Activated naive CD4-positive, alpha-beta T cell treated with anti-CD3 and anti-CD28 coated beads, Interleukin-2, amount 50 U/mL, for 72 hours (primary cell): ENCODE results near the gene PLAAT2. TPM values are rescaled to one million over a fixed set of nuclear protein-coding genes. Genes with fewer than 3 reads are reported as not detected.

ENCODE experiments used
- ATAC-seq, 2 donors: fragments of 150-1000 bp; cut with Tn5 transposase; 2 replicates each; pipeline ENCODE4 v1.10.0; 2021; ENCODE audit warnings: mild to moderate bottlenecking in 2 of 2, moderate library complexity in 2 of 2
- DNase-seq, 2 donors: peaks; one replicate each; pipeline ENCODE4 v3.0.0; 2021 to 2022; ENCODE audit warnings: low spot score in 2 of 2
- H3K27ac Mint-ChIP-seq, 2 donors: one replicate each; pipeline ENCODE4 v1.8.0; 2022; ENCODE audit warnings: mild to moderate bottlenecking in 2 of 2, mixed read lengths in 2 of 2
- H3K36me3 Mint-ChIP-seq, 2 donors: one replicate each; pipeline ENCODE4 v1.8.0; 2022; ENCODE audit warnings: mixed read lengths in 2 of 2
- H3K9me3 Mint-ChIP-seq, 2 donors: one replicate each; pipeline ENCODE4 v1.8.0; 2022; ENCODE audit warnings: mixed read lengths in 2 of 2
- total RNA-seq, 2 donors: library from RNA; stranded (reverse); gene quantifications; one replicate each; pipeline ENCODE4 v1.2.3, GENCODE V29; 2022

The PLAAT2 gene
- total RNA-seq, 2 donors from 2014 or later = not detected

DNA sequence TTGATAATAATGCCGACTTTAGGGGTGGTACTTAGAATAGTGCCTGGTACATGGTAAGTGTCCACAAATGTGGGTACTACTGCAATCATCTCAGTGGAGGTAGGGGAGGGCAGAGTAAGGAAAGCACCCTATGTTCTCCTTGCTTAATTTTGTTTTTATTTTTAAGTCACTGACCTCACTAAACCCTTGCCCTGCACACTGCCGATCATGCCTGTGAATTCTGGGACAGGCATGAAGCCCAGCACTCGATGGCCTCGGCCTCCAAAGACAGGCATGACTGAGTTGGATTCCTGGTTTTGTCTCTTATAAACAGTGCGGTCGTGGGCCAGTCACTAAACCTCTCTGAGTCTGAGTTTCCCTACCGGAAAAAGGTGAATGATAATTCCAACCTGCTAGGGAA lies 50.4 kb downstream of the PLAAT2 start:
- Mint-ChIP-seq H3K36me3 (no peaks in the 10 kb centered on the region), H3K27ac (no peak overlapping the region), H3K9me3 (no peaks in the 10 kb centered on the region)
- ATAC-seq = no peak
- DNase-seq = no peak

DNA sequence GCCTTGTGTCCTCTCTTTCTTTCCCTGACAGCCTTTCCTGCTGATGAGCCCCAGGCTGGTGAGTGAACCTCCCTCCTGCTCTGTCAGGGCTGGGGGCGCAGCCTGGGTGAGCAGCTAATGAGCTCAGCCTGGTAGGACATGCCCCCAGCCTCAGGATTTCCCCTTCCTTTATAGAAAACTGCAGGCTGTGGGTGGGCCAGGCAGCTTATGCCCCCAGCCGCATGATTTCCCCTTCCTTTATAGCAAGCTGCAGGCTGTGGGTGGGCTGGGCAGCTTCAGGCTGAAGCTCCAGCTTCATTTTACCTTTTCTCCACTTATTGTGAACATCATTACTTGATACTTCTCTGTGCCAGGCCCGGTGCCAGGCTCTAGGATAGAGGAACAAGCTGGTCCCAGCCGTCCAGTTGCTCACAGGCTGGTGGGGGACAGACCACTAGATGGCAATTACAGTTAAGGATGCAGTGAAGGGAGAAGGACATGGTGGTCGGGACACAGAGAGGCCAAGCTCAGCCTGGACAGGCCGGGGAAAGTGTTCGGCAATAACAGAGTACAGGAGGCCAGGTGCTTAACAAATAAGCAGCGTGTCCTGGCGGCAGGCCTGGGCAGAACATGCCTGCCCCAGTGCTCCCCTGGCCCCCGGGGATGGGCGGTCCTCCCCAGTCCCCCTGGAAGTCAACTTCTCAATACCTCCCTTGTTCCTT lies 52.0 kb downstream of the PLAAT2 start:
- H3K27ac Mint-ChIP-seq = peak overlapping the region in 1 of 2 donors; percentile 33
- ATAC-seq (no peak), DNase-seq (no peak)
- no peaks in the 10 kb centered on the region for H3K36me3 Mint-ChIP-seq
- H3K9me3 Mint-ChIP-seq = no peaks in the 10 kb centered on the region

DNA sequence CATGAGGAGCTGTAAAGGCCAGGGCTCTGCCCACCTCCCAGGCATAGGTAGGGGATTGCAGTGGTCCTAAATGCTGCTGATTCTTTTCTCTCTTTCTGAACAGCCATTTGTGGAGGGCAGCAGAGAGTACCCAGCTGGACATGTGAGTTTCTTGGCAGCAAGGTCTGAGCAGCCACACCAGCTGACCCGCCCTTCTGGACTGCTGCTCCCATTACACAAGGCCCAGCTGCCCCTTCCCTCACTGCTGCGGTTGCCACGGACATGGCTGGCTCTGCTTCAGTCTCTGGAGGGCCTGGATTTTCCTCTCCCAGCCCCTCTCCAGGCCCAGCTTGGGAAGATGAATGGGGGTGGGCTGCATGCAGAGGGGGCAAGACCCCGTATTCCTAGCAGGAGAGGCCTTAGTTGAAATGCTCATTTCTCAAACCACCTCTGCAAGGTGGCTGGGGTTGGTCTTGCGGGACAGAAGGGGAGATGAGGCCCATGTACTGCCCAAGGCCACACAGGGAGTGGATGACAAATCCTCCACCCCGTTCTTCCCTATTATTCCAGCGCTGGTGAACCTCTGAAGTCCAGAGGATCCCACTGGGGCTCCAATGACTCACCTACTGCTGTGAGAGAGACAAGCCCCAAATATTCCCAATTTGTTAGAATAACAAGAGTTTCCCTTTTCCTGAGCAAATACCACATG lies 52.7 kb downstream of the PLAAT2 start:
- H3K36me3 Mint-ChIP-seq = no peaks in the 10 kb centered on the region
- ATAC-seq = no peak
- no peaks in the 10 kb centered on the region for H3K9me3 Mint-ChIP-seq
- no peak for DNase-seq
- H3K27ac Mint-ChIP-seq = no peak overlapping the region

DNA sequence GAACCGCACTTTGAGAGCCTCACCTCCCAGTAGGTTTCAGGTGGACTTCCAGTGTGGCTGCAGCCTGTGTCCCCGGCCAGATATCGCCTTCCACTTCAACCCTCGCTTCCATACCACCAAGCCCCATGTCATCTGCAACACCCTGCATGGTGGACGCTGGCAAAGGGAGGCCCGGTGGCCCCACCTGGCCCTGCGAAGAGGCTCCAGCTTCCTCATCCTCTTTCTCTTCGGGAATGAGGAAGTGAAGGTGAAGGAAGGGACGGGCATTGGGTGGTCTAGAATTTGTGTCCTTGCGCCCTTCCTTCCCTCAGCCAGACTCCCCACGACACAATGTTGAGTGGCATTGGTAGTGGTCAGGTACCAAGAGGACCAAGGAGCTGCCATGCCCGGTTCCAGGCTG lies 54.4 kb downstream of the PLAAT2 start:
- no peaks in the 10 kb centered on the region for H3K9me3 Mint-ChIP-seq
- DNase-seq (no peak), ATAC-seq (no peak)
- H3K36me3 Mint-ChIP-seq = no peaks in the 10 kb centered on the region
- H3K27ac Mint-ChIP-seq = no peak overlapping the region

DNA sequence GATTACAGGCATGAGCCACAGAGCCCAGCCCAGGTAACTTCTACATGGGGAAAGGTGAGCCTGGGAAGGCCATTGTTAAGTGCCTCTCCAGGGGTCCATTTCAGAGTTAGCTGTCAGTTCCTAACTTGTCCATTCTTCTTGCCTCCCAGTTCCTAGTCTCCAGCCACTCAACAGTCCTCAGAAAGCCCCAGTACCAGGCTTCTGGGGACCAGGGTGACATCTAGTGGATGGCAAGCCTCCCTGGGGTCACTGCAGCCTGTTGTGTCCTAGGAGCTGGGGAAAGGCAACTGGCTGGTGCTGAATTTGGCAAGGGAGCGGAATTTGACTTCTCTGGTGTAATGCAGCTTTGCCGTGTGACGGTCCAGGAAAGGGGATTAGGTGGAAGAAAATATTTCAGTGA lies 55.2 kb downstream of the PLAAT2 start:
- Mint-ChIP-seq H3K9me3 (no peaks in the 10 kb centered on the region), H3K36me3 (no peaks in the 10 kb centered on the region), H3K27ac (no peak overlapping the region)
- no peak for ATAC-seq
- no peak for DNase-seq

DNA sequence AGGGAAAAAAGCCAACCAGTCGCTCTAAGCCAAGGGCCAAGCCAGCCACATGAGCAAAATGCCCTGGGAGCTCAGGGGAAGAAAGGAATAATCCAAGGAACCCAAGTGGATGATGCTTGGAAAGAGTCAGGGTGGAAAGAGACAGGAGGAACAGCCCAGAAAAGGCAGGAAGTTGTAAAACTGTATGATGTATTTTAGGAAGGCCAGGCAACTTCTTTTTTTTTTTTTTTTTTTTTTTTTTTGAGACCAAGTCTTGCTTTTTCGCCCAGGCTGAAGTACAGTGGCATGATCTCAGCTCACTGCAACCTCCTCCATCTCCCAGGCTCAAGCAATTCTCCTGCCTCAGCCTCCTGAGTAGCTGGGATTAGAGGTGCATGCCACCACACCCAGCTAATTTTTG lies 55.7 kb downstream of the PLAAT2 start:
- no peak overlapping the region for H3K27ac Mint-ChIP-seq
- no peaks in the 10 kb centered on the region for H3K9me3 Mint-ChIP-seq
- ATAC-seq (no peak), DNase-seq (no peak)
- no peaks in the 10 kb centered on the region for H3K36me3 Mint-ChIP-seq

DNA sequence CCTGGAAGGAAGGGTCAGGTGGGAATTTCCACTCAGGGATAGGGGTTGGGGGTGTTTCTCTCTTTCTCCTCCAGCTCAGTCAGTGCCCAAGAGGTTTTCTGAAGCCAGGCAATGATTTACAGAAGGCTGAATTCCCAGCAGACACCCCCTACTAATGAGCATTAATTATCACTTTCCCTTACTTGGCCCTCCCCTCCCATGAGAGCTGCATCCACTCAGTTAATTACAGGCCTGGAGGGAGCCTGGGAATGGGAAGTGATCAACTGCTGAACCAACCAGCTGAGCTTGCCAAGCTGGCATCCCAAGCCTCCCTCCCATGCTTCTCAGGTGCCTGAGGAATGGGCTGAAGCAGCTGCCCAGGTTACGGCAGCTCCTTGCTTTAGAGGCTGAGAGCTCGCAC lies 56.3 kb downstream of the PLAAT2 start:
- ATAC-seq = no peak
- DNase-seq = no peak

DNA sequence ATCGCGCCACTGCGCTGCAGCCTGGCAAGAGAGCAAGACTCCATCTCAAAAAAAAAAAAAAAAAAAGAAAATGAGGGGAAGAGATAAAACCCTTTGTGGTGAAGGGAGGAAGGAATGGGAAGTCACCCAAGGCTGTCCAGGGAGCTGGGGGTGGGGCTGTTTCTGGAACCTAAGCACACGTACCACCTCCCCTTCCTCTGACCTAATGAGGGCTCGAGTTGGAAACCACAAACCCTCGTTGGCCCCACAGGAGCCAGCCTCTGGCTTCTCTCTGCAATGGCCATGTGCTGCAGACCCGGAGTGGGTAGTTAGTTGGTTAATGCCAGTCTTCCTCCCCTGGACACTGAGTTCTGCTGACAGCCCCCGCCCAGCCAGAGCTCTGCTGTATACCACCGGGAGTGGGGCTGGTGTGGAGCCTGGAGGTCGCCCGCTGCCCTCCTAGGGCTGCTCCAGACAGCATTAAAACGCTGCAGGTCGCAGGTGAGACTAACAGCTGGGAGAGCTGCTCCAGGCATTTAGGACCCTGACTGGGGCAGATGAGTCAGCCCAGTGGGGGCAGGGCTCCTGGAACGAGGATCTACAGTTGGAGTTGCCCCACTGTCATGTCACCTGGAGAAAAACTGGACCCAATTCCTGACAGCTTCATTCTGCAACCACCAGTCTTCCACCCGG lies 57.2 kb downstream of the PLAAT2 start, which contains the start of gene LGALS12:
TSS of gene LGALS12 (plus strand) at position 228 of the 672 bp plus-strand sequence. CDS start at position 603, 375 bp downstream.
- Mint-ChIP-seq H3K9me3 (no peaks in the 10 kb centered on the region), H3K36me3 (peaks cover 0 to 1% of the 10 kb centered on the region in 2 donors), H3K27ac (peak within 1 kb of the TSS in 1 of 2 donors; percentile 26)
- DNase-seq = no peak
- ATAC-seq = no peak

More for the DNA sequence above, 56.3 kb downstream of the PLAAT2 start:
- H3K27ac Mint-ChIP-seq = peak overlapping the region in 1 of 2 donors; percentile 26
- no peaks in the 10 kb centered on the region for H3K36me3 Mint-ChIP-seq
- H3K9me3 Mint-ChIP-seq = no peaks in the 10 kb centered on the region

DNA sequence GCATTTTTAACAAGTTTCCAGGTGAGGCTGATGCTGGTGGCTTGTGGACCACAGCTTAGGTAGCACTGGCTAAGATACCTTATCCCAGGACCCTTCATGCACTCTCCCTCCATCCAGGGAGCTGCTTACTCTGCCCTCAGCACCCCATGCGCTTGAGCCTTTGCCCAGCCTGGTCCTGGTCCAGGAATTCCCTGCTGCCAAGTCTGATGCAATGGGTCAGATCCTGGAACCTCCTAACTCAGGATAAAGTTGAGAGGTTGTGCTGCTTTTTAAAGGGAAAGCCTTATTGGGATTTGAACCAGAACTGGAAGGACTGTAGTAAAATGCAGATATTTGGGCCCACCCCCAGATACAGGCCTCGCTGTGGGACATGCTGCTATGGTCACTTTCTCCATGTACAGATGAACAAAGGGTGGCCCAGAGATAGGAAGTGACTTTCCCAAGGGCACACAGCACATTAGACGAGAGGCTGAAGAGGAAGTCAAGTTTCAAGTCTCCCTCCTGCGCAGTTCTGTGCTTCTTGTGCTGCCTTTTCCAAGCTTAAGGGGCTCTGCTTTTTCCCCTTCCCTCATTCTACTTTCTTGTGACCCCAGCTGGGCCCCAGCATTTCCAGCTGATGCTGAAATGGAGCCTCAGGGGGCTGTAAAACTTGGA lies 58.1 kb downstream of the PLAAT2 start:
- peaks cover 5 to 8% of the 10 kb centered on the region in 2 donors for H3K9me3 Mint-ChIP-seq
- peaks cover 6 to 11% of the 10 kb centered on the region in 2 donors for H3K36me3 Mint-ChIP-seq
- H3K27ac Mint-ChIP-seq = no peak overlapping the region
- DNase-seq (no peak), ATAC-seq (no peak)

DNA sequence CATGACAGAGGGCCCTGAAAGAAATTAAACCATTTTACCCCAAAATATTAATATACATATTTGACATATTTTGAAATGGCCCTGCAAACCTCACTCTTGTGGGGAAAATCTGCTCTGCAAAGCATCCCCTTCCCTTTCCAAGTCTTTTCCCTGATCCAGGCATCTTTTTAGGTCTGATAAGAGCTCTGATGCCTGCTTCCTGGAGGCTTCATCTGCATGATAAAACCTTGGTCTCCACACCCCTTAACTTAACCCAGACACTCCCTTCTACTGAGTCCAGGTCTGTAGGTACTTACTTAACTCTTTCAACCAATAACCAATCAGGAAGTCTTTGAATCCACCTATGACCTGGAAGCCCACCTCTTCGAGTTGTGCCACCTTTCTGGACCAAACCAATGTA lies 59.1 kb downstream of the PLAAT2 start:
- Mint-ChIP-seq H3K9me3 (peaks cover 5 to 14% of the 10 kb centered on the region in 2 donors), H3K27ac (no peak overlapping the region), H3K36me3 (peaks cover 12 to 20% of the 10 kb centered on the region in 2 donors)
- DNase-seq (no peak), ATAC-seq (no peak)

DNA sequence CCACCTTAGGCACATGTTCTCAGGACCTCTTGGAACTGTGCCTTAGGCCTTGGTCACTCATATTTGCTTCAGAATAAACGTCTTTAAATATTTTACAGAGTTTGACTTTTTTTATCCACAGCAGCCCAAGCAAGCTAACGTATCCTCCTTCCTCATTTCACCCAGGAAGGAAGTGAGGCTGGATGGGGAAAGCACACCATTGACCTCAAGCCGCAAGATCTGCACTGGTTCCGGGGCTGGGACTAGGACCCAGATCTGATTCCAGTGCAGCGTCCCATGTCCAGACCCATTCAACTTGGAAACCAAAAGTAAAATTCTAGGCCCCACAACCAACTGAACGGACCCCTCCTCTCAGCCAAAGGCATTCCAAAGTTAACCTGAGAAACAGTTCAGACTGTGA lies 59.7 kb downstream of the PLAAT2 start:
- DNase-seq = no peak
- no peak for ATAC-seq
- peaks cover 12 to 20% of the 10 kb centered on the region in 2 donors for H3K36me3 Mint-ChIP-seq
- H3K9me3 Mint-ChIP-seq = peaks cover 5 to 14% of the 10 kb centered on the region in 2 donors
- H3K27ac Mint-ChIP-seq = no peak overlapping the region

Other genes with a start within 250 kb of the PLAAT2 start
- gene SLC22A9, start 193.6 kb downstream of the PLAAT2 start, total RNA-seq = not detected
- gene PLAAT5, start 72.2 kb downstream of the PLAAT2 start, total RNA-seq = not detected
- gene LGALS12, start 57.3 kb downstream of the PLAAT2 start, total RNA-seq = not detected
- gene PLAAT4, start 26.6 kb downstream of the PLAAT2 start, total RNA-seq = 10 to 100 TPM; 11.6 to 34.1 TPM
- 1 to 10 TPM; 6.3 to 9.4 TPM for gene PLAAT3, start 51.1 kb upstream of the PLAAT2 start, total RNA-seq
- gene ATL3, start 108.0 kb upstream of the PLAAT2 start, total RNA-seq = 10 to 100 TPM; 14.5 to 26.9 TPM
- gene RTN3, start 118.1 kb upstream of the PLAAT2 start, total RNA-seq = 10 to 100 TPM; 48.9 to 67.7 TPM
- 1 to 10 TPM in 1 of 2 donors, under 1 TPM in 1; 0.16 to 2.2 TPM for gene ZFTA, start 205.4 kb upstream of the PLAAT2 start, total RNA-seq